HuH-7 (cell line): ENCODE measurements around the gene PRDX6.
A peak's percentile ranks its signal among the peaks of the same experiment; 100 is the strongest.
"Not testable (repeated sequence)": the region's sequence is repeated elsewhere in the genome, so short reads cannot be mapped to it uniquely, and the experiment has no call there.

Experiments used
- DNase-seq: peaks from one replicate; pipeline ENCODE4 v3.0.0; 2011; ENCODE audit warnings: low spot score

The PRDX6 gene

DNA sequence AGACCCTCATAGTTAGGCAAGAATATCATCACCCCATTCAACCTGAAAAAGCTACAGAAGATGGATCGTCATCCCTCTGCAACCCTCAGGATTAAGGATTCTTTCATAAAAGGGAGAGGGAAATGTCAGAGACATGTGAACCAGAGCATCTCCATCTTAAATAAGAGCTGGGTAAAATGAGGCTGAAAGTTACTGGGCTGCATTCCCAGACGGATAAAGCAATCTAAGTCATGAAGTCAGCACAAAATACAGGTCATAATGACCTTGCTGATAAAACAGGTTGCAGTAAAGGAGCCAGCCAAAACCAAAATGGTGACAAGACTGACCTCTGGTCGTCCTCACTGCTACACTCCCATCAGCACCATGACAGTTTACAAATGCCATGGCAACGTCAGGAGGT is 22.6 kb downstream of the PRDX6 start:
- no peak for DNase-seq

DNA sequence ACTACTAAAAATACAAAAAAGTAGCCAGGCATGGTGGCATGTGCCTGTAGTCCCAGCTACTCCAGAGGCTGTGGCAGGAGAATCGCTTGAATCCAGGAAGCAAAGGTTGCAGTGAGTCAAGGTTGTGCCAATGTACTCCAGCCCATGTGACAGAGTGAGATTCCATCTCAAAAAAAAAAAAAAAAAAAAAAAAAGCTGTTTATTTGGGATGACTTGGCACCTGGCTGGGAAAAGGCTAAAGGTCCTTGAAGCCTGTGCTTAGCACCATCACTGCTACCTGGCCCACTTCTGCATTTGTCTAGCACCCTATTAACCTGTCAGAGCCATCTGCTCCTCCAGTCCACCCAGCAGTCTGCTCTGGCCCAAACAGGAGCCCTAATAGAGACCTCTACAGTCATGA is 25.0 kb downstream of the PRDX6 start:
- DNase-seq = no peak

- no peak for DNase-seq
These were observed 26.3 kb downstream of the PRDX6 start for GRCh38 chr1:173503391-173503790.

- DNase-seq = no peak
These were observed 27.1 kb downstream of the PRDX6 start for GRCh38 chr1:173504268-173504667.

- DNase-seq = no peak
These were observed 28.3 kb downstream of the PRDX6 start for GRCh38 chr1:173505391-173505790.

- DNase-seq = no peak
These were observed 29.3 kb downstream of the PRDX6 start for GRCh38 chr1:173506437-173506836.

DNA sequence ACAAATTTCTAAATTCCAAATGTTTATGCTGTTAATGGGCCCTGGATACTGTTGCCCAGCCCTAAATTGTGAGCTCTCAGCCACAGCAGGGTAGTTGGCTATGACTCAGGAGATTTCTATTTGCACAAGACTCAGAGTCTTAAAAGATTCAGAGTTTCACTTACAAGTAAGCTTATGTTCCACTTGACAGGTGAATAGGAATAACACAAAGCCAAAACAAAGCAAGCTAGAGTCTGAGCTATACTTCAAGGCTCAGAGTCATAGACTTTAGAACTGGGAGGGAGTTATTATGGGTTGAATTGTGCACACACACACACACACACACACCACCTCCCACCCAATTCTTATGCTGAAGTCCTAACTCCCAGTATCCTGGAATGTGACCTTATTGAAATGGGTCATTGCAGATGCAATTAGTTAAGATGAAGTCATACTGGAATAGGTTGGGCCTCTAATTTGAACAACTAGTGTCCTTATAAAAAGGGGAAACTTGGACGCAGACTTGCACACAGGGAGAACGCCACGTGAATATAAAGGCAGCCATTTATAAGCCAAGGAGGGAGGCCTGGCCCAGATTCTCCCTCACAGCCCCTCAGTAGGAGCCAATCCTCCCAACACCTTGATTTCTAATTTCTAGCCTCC is 30.2 kb downstream of the PRDX6 start:
- no peak for DNase-seq

DNA sequence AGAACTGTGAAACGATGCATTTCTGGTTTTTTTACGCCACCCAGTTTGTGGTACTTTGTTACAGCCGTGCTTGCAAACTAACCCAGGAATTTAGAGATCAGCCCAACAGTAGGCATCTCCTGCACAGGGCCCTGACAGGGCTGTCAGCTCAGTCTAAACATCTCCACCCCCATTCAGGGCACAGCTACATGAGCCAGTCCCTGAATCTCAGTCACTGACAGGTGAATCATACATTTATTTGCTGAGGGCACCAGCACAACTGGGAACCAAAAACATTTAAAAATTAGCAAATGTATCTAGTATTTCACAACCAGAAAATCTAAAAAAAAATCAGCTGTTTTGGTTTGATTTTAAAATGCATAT is 30.7 kb downstream of the PRDX6 start:
- no peak for DNase-seq

- DNase-seq = no peak
These were observed 31.4 kb downstream of the PRDX6 start for GRCh38 chr1:173508541-173508940.

DNA sequence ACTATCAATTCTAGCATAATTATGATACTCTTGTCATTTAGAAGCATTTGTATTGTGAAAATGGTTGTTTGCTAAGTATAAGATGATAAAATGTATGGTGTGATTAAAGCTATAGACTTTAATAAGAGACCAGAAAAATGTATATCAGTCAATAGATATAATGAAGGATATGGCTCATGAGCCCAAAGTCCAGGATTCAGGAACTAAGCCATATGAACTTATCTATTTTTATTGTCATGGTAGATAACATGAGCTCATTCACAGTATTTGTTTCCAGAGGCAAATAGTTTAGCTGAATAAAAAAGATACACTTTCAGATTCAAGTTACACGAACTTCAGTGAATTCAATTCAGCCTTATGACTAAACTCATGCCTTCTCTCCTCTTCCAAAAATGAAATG is 32.7 kb downstream of the PRDX6 start:
- DNase-seq = no peak

GRCh38 chr1:173514503-173514902 is 37.4 kb downstream of the PRDX6 start:
- not testable (repeated sequence) for DNase-seq

DNA sequence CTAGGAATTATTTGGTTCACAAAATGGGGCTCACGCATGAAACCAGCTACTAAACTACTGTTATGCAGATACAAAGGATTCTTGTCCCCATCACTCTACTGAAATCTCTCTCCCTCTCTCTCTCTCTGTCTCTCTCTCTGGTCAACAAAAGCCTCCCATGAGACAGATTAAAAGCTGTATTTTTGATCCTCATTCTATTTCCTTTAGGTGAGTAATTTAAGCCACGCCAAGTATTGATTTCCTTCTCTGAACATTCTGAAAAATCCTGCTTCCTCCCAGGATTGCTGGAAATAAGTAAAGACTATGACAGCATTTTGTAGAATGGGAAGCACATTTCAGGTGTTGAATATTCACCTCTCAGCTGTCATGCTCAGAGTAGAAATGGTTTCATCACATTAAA is 43.7 kb downstream of the PRDX6 start:
- no peak for DNase-seq

DNA sequence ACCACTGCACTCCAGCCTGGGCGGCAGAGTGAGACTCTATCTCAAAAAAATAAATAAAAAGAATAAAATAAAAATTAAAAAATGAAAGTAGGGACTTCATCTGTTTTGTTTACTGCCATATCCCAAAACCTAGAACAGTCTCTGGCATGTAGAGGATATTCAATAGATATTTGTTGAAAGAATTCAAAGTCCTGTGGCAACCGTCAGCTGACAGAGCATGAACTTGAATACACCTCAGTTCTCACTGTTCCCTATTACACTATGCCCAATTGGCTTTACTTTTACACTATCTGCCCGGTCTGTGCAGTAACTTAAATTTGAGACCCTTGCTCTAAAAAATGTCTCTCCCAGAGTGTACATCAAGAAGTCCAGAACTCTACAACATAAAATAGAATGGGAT is 46.2 kb downstream of the PRDX6 start:
- DNase-seq = no peak

DNA sequence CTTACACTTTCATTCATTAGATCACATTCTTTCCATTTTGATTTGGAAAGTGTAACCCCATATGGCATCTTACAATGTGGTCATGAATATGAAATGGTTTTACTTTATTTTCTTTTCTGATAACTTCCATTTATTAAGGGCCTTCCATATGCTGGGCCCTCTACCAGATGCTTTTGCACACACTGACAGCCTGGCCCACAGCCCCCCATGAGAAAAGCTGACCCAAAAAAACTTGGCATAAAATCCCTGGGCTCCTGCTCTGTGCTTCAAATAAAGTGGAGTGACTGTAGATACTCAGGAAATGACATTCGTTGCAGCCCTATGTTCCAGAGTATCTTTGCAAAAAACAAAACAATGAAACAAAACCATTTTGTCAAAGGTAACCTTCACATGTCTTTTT is 48.8 kb downstream of the PRDX6 start:
- no peak for DNase-seq

DNA sequence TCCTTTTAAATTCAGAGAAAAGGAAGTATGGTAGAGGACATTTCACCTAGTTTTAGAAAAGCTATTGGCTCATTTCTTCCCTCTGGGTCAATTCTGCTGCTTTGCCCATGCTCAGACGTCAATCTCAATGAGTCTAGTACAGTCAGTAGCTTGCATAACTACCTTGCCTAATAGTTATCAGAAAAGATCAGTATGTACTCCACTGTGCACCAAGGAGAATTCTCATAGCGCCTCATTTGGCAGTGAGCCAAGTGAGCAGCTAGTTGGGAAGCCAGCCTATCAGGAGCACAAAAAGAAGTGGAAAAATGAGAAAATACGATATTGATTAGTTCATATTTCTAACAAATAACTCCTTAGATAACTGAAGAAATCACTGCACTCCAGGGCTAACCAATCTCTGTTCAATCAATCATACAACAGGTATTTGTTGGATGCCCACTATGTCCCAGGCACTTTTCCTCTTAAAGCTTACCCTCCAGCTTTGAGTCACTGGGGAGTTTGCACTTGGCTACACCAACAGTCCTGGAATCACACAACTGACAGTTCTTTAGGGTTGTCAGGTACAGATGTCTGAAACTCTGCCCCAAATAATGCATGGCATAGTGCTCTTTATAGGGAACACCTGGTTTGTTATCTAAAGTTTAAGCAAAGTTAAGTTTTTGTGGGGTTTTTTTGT is 50.2 kb downstream of the PRDX6 start:
- DNase-seq = peak; percentile 8

DNA sequence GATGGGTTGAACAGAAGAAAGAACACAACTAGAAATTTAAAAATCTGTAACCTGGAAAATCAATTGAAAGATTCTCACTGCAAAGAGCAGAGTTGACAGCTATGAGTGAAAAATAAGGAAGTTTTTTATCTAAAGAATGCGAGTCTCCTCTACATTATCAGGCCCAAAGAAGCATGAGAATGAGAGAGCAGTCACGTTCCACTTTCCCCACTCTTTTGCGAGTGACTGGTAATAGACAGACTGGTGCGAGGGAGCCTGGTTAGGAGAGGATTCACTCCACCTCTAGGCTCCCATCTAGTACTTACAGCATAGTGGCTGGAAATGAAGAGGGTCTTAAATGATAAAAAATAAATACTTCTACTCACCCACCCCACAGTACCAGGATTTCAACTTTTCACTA is 52.0 kb downstream of the PRDX6 start:
- no peak for DNase-seq

- DNase-seq = no peak
These were observed 53.9 kb downstream of the PRDX6 start for GRCh38 chr1:173530795-173531693.

GRCh38 chr1:173532237-173532636 is 55.1 kb downstream of the PRDX6 start:
- DNase-seq = no peak

- DNase-seq = no peak
These were observed 59.1 kb downstream of the PRDX6 start for GRCh38 chr1:173536223-173536622.
